ENCODE results near the gene DLGAP1.

DNA sequence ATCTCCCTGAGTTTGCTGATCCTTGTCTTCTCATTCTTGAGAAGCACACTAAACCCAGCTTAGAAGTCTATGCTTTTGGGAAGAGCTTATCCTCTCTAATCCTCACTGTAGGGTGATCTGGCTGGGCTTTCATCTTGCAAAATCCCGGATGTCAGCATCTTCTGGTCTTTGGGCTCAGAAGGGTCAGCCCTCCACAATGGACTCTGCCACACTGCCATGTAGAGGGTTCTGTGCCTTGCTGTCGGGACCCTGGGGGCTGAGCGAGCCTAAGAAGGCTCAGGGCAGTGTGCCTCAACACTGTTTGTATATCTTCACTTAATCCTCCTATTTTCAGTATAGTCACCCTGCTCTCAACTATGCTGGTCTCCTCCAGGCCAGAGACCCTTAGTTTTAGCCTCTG is 902.8 kb downstream of the DLGAP1 start:
- no peak for TF ChIP-seq NFYA (IDR thresholded peaks at IDR 0.05; ENCODE audit: borderline replicate concordance, low read depth, low read length)
- TF ChIP-seq POLR2AphosphoS5 (IDR thresholded peaks at IDR 0.05; ENCODE audit: low read length): no peak
- TF ChIP-seq, protein P1, sequence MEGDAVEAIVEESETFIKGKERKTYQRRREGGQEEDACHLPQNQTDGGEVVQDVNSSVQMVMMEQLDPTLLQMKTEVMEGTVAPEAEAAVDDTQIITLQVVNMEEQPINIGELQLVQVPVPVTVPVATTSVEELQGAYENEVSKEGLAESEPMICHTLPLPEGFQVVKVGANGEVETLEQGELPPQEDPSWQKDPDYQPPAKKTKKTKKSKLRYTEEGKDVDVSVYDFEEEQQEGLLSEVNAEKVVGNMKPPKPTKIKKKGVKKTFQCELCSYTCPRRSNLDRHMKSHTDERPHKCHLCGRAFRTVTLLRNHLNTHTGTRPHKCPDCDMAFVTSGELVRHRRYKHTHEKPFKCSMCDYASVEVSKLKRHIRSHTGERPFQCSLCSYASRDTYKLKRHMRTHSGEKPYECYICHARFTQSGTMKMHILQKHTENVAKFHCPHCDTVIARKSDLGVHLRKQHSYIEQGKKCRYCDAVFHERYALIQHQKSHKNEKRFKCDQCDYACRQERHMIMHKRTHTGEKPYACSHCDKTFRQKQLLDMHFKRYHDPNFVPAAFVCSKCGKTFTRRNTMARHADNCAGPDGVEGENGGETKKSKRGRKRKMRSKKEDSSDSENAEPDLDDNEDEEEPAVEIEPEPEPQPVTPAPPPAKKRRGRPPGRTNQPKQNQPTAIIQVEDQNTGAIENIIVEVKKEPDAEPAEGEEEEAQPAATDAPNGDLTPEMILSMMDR (IDR thresholded peaks at IDR 0.05 in 2 of 3, conservative IDR thresholded peaks at IDR 0.05 in 1 of 3; ENCODE audit: control insufficient read depth in 2 of 3, extremely low read depth in 1 of 3, insufficient read depth in 1 of 3, low read depth in 3 of 3, low read length in 3 of 3): no peak
- no peak for TF ChIP-seq FOS (IDR thresholded peaks at IDR 0.05; ENCODE audit: borderline replicate concordance, extremely low read depth, insufficient read length)
- TF ChIP-seq EZH2 (IDR thresholded peaks at IDR 0.05; ENCODE audit: borderline replicate concordance, control insufficient read depth, low read depth, low read length): no peak
- TF ChIP-seq NRF1 (conservative IDR thresholded peaks at IDR 0.05; ENCODE audit: low read depth, low read length): no peak
